AG04450 (cell line): Measurements from ENCODE around the gene PGAM2. TPM values are rescaled to one million over a fixed set of nuclear protein-coding genes. Genes with fewer than 3 reads are reported as not detected.

Source experiments
- CTCF ChIA-PET: fragments of 300-600, 350-600 bp; formaldehyde crosslinking; extraction: SDS; loops from one replicate; lab custom pipeline; 2022; ENCODE audit warnings: antibody characterized with exemption, inconsistent platforms; lab: Charles Lee
- POLR2A ChIA-PET: fragments of 350-600 bp; formaldehyde crosslinking; extraction: SDS; loops from one replicate; lab custom pipeline; 2021; ENCODE audit warnings: antibody characterized with exemption, inconsistent platforms; lab: Yijun Ruan, JAX
- DNase-seq: peaks from one replicate; pipeline ENCODE4 v3.0.0-alpha.2; 2011; ENCODE audit warnings: low read depth, low spot score
- H3K27ac ChIP-seq: one replicate; pipeline ENCODE4 v1.5.1; 2012; ENCODE audit warnings: low read depth, low read length, control low read depth
- H3K27me3 ChIP-seq: one replicate; pipeline ENCODE4 v1.6.0; 2012; ENCODE audit warnings: low read length; ENCODE audit not compliant: control insufficient read depth, insufficient read depth
- H3K4me3 ChIP-seq: 2 replicates; pipeline ENCODE4 v1.5.1; 2011; ENCODE audit warnings: mild to moderate bottlenecking, low read depth, low read length, control low read depth
- H3K9me3 ChIP-seq: 2 replicates; pipeline ENCODE4 v1.5.1; 2012; ENCODE audit warnings: low read length; ENCODE audit not compliant: control insufficient read depth, insufficient read depth
- polyA plus RNA-seq: library from polyadenylated mRNA; depleted of rRNA; stranded (reverse); fragments of >200 nt; gene quantifications from 2 replicates; pipeline ENCODE4 v1.2.3, GENCODE V29; 2011
- TF ChIP-seq, protein P1 (sequence below): IDR thresholded peaks from 2 replicates; pipeline ENCODE4 v1.5.1; 2011; ENCODE audit warnings: low read depth, low read length, control low read depth, inconsistent platforms

Gene PGAM2
- polyA plus RNA-seq, 1 experiment, result not detected

GRCh38 chr7:44071726-44072363 lies 6.5 kb upstream of the PGAM2 start:
- Histone ChIP-seq H3K27me3 (no peaks in the 10 kb centered on the region), H3K9me3 (no peaks in the 10 kb centered on the region), H3K27ac (peak overlapping the region; percentile 31), H3K4me3 (no peak overlapping the region)
- POLR2A ChIA-PET, result interaction anchor here (1.4 kb wide), 1 partner anchor 17 kb away, joined by 4 read pairs; no protein-coding TSS in a partner anchor
- no peak for DNase-seq
- TF ChIP-seq, protein P1, sequence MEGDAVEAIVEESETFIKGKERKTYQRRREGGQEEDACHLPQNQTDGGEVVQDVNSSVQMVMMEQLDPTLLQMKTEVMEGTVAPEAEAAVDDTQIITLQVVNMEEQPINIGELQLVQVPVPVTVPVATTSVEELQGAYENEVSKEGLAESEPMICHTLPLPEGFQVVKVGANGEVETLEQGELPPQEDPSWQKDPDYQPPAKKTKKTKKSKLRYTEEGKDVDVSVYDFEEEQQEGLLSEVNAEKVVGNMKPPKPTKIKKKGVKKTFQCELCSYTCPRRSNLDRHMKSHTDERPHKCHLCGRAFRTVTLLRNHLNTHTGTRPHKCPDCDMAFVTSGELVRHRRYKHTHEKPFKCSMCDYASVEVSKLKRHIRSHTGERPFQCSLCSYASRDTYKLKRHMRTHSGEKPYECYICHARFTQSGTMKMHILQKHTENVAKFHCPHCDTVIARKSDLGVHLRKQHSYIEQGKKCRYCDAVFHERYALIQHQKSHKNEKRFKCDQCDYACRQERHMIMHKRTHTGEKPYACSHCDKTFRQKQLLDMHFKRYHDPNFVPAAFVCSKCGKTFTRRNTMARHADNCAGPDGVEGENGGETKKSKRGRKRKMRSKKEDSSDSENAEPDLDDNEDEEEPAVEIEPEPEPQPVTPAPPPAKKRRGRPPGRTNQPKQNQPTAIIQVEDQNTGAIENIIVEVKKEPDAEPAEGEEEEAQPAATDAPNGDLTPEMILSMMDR, result no peak
- CTCF ChIA-PET, result interaction anchor here (0.7 to 3.8 kb wide), 6 partner anchors 50 to 143 kb away, joined by 3 to 39 read pairs (median 6); partner anchors contain the start of gene YKT6

- H3K9me3 ChIP-seq, result no peaks in the 10 kb centered on the region
- no peak for DNase-seq
- H3K4me3 ChIP-seq, result no peak overlapping the region
- ChIA-PET CTCF (interaction anchor here (0.9 to 1.6 kb wide), 3 partner anchors 48 to 130 kb away, joined by 3 to 4 read pairs (median 4); no protein-coding TSS in a partner anchor), POLR2A (interaction anchor here (0.7 to 1.2 kb wide), 3 partner anchors 55 to 130 kb away, joined by 3 read pairs; no protein-coding TSS in a partner anchor)
- TF ChIP-seq, protein P1, result no peak
- peaks cover 8% of the 10 kb centered on the region for H3K27me3 ChIP-seq
- H3K27ac ChIP-seq, result no peak overlapping the region
These were observed 2.7 kb upstream of the PGAM2 start for GRCh38 chr7:44068054-44068453.

DNA sequence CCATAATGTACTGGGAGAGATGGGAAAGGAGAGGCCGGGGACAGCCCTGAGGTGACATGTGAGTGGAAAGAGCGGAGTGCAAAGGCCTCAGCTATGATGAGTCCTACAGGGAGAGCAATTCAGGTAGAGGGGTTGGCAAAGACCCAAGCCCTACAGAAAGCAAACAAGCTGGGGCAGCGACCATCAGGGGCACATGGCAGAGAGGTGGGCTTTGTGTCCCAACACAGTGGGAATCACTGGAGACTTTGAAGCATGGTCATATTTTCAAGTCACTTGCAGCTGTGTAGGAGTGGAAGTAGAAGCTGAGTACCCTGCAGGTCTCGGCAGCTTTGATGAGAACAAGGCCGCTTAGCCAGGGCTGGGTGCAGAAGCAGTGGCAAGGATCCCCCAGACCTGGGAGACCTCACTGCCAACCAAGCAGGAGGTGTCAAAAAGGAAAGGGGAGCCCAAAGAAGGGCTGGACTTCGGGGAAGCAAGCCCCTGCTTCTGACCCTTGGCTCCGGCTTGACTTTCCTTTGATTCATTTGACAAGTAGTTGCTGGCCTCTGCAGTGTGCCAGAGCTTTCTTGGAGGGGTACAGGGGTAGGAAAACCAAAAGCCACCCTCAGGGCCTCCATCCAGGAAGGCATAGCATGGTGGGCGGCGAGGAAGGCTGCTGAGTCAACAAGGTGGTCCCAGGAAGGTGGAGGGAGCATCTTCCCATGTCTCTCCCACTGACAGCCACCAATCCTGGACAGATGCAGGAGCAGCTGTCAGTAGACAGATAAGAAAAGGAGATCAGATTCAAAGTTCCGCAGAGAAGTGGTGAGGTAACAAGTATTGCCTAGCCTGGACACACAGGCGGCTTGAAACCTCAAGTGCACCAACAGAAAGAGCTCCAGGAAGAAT lies 1.9 kb upstream of the PGAM2 start:
- no peak for DNase-seq
- Histone ChIP-seq H3K27me3 (peaks cover 8% of the 10 kb centered on the region), H3K9me3 (no peaks in the 10 kb centered on the region), H3K4me3 (no peak overlapping the region), H3K27ac (no peak overlapping the region)
- CTCF ChIA-PET, result interaction anchor here (0.9 to 1.6 kb wide), 2 partner anchors 129 to 130 kb away, joined by 3 to 4 read pairs; no protein-coding TSS in a partner anchor
- POLR2A ChIA-PET, result interaction anchor here (0.8 to 1.4 kb wide), 5 partner anchors 23 to 133 kb away, joined by 3 to 4 read pairs (median 3); partner anchors contain the start of genes DBNL and YKT6
- TF ChIP-seq, protein P1, result no peak

DNA sequence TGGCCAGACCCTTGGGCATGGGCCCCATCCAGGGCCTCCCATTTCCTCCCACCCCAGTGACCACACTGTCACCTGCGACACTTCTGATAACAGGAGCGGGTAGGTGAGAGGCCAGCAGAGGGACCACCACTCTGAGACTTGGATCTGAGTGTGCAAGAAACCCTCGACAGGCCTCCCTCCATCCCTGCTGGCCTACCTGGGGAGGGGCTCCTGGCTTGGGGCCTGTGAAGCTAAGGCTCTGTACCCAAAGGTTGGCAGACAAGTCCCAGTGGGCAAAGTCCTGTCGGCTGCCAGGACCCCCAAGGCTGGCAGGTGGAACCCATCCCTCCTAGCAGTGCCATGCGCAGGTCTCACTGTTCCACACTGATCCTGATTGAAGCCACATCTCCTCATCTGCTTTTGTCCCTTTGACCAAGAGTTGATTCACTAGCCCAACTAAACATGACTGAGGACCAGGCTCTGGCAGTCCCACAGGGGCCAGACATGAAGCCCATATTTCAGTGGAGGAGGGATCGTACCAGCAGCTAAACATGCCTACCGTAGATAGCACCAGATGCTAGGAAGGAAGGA lies 1.2 kb upstream of the PGAM2 start:
- ChIA-PET POLR2A (interaction anchor here (0.8 to 1.4 kb wide), 4 partner anchors 22 to 134 kb away, joined by 3 to 4 read pairs (median 3); partner anchors contain the start of genes DBNL and YKT6), CTCF (no interaction called here)
- Histone ChIP-seq H3K27ac (no peak overlapping the region), H3K9me3 (no peaks in the 10 kb centered on the region), H3K27me3 (peaks cover 8% of the 10 kb centered on the region), H3K4me3 (no peak overlapping the region)
- TF ChIP-seq, protein P1, result no peak
- no peak for DNase-seq
